CD4-positive, alpha-beta T cell (primary cell): ENCODE data around the gene RPTOR. TPM values are rescaled to one million over a fixed set of nuclear protein-coding genes. Genes with fewer than 3 reads are reported as not detected.

Experiments used
- ATAC-seq: fragments of 200-7000 bp; cut with Tn5 transposase; one replicate; pipeline ENCODE4 v1.10.0; 2022; ENCODE audit warnings: mild to moderate bottlenecking; ENCODE audit not compliant: poor library complexity
- CTCF ChIA-PET: fragments of 350-600 bp; sonication (Branson Sonifier 250); formaldehyde crosslinking; loops from one replicate; lab custom pipeline; 2021; ENCODE audit warnings: antibody characterized with exemption, inconsistent platforms; lab: Charles Lee
- POLR2A ChIA-PET: fragments of 350-600 bp; sonication (Branson Sonifier 250); formaldehyde crosslinking; loops from one replicate; lab custom pipeline; 2021; ENCODE audit warnings: antibody characterized with exemption, inconsistent platforms; lab: Charles Lee
- DNase-seq, 14 experiments: peaks; one replicate each; pipeline ENCODE4 v3.0.0-alpha.2; 2013 to 2020; ENCODE audit warnings: mixed read lengths in 2 of 14
- H3K27ac ChIP-seq, 2 donors: one replicate each; pipeline versions ENCODE4 v1.5.1 to v1.7.0; 2013; ENCODE audit warnings: low read length in 2 of 2, low read depth in 1 of 2, mild to moderate bottlenecking in 1 of 2
- H3K27me3 ChIP-seq, 2 experiments: 1 replicate in 1 of 2; 2 replicates in 1 of 2; pipeline versions ENCODE4 v1.6.1 to v1.7.0; 2013; ENCODE audit warnings: low read length in 2 of 2, control low read depth in 1 of 2, mild to moderate bottlenecking in 1 of 2, moderate library complexity in 1 of 2; ENCODE audit not compliant: insufficient read depth in 2 of 2, control insufficient read depth in 1 of 2
- H3K36me3 ChIP-seq: one replicate; pipeline ENCODE4 v1.6.1; 2013; ENCODE audit warnings: low read length, control low read depth; ENCODE audit not compliant: insufficient read depth
- H3K4me1 ChIP-seq: one replicate; pipeline ENCODE4 v1.6.1; 2013; ENCODE audit warnings: low read length, control low read depth; ENCODE audit not compliant: insufficient read depth
- H3K4me3 ChIP-seq: one replicate; pipeline ENCODE4 v1.5.1; 2013; ENCODE audit warnings: mild to moderate bottlenecking, low read length, moderate library complexity
- H3K9me3 ChIP-seq, 2 experiments: 1 replicate in 1 of 2; 2 replicates in 1 of 2; pipeline versions ENCODE4 v1.6.1 to v1.7.0; 2013; ENCODE audit warnings: low read length in 2 of 2, mild to moderate bottlenecking in 2 of 2, control low read depth in 1 of 2, moderate library complexity in 1 of 2; ENCODE audit not compliant: control insufficient read depth in 1 of 2, insufficient read depth in 1 of 2
- H3K27ac Mint-ChIP-seq: one replicate; pipeline ENCODE4 v1.8.0; 2020; ENCODE audit warnings: mixed read lengths
- H3K27me3 Mint-ChIP-seq: one replicate; pipeline ENCODE4 v1.8.0; 2021; ENCODE audit warnings: mixed read lengths
- H3K36me3 Mint-ChIP-seq: one replicate; pipeline ENCODE4 v1.8.0; 2021; ENCODE audit warnings: low read depth, mixed read lengths
- H3K4me1 Mint-ChIP-seq: one replicate; pipeline ENCODE4 v1.8.0; 2021; ENCODE audit warnings: low read depth, mixed read lengths
- H3K4me3 Mint-ChIP-seq: one replicate; pipeline ENCODE4 v1.8.0; 2020; ENCODE audit warnings: mild to moderate bottlenecking, mixed read lengths
- H3K9me3 Mint-ChIP-seq: one replicate; pipeline ENCODE4 v1.8.0; 2020; ENCODE audit warnings: mixed read lengths
- intact Hi-C, 2 experiments: fragments of 100-400 bp; cut with DNase I in 1 of 2; cut with micrococcal nuclease in 1 of 2; formaldehyde crosslinking; loops; one replicate each; pipeline versions ENCODE4 v1.15.1 to v1.9.0; 2023 to 2025; cut with DNase I, micrococcal nuclease
- total RNA-seq, 174 experiments: library from RNA in 2 of 174; stranded (reverse) in 2 of 174; gene quantifications; one replicate each; pipeline ENCODE4 v1.2.3 and lab custom pipeline; 2021 to 2026
- TF ChIP-seq, protein P1 (sequence below): fragments of 200-600 bp; IDR thresholded peaks from one replicate; pipeline ENCODE4 v1.8.0; 2022; ENCODE audit warnings: antibody characterized with exemption, mild to moderate bottlenecking

Gene RPTOR
- total RNA-seq, 2 experiments from 2014 or later = 45.0 to 47.1 TPM

DNA sequence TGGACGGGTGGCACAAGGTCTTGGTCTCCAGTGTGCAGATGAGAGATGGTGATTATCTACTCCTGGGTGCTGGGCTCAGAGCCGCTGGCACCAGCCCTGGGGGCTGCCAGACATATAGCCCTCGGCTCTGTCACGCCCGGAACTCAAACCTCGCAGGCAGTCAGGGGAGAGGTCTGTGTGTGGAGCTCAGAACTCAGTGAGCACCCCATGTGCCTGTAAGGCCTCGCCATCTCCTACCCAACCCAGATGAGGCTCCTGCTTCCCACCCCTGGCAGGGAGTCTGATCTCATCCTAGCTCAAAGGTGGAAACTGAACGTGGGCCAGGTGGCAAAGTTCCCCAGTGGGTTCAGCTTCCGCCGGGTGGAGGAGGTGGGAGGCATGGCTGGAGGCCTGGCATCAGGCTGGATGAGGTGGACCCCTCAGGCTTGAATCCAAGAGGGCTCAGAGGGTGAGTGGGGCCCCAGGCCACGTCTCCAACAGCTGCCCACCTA lies 45.7 kb upstream of the RPTOR start:
- CTCF ChIA-PET = no interaction called here
- H3K27ac ChIP-seq = no peak overlapping the region

DNA sequence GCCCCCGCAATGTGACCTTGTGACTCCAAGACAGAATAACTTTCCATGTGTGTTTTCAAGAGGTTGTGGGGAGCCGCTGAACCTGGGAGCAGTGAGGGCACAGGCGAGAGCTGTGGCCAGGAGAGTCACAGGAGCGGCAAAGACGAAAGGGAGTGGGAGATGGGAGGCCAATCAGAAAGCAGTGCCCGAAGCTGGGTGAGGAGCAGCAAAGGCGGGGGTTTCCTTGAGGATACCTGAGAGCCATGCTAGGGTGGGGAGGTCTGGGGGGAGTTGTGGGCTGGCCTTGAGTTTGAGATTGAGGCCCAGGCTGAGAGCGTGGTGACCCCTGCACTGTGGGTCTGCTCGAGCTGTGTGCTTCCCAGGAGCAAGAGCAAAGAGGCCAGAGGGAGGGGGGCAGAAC lies 45.1 kb upstream of the RPTOR start:
- intact Hi-C loops = no loop called here
- Histone ChIP-seq H3K4me1 (peaks cover 9% of the 10 kb centered on the region), H3K27me3 (peaks cover 0 to 18% of the 10 kb centered on the region in 2 experiments), H3K4me3 (no peak overlapping the region), H3K36me3 (no peaks in the 10 kb centered on the region), H3K27ac (no peak overlapping the region), H3K9me3 (no peaks in the 10 kb centered on the region)
- ChIA-PET POLR2A (no interaction called here), CTCF (no interaction called here)
- Mint-ChIP-seq H3K4me1 (peaks cover 10% of the 10 kb centered on the region), H3K27me3 (peaks cover 23% of the 10 kb centered on the region), H3K36me3 (no peaks in the 10 kb centered on the region), H3K27ac (no peak overlapping the region), H3K9me3 (no peaks in the 10 kb centered on the region), H3K4me3 (no peak overlapping the region)
- TF ChIP-seq, protein P1, sequence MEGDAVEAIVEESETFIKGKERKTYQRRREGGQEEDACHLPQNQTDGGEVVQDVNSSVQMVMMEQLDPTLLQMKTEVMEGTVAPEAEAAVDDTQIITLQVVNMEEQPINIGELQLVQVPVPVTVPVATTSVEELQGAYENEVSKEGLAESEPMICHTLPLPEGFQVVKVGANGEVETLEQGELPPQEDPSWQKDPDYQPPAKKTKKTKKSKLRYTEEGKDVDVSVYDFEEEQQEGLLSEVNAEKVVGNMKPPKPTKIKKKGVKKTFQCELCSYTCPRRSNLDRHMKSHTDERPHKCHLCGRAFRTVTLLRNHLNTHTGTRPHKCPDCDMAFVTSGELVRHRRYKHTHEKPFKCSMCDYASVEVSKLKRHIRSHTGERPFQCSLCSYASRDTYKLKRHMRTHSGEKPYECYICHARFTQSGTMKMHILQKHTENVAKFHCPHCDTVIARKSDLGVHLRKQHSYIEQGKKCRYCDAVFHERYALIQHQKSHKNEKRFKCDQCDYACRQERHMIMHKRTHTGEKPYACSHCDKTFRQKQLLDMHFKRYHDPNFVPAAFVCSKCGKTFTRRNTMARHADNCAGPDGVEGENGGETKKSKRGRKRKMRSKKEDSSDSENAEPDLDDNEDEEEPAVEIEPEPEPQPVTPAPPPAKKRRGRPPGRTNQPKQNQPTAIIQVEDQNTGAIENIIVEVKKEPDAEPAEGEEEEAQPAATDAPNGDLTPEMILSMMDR = no peak
- no peak for ATAC-seq
- DNase-seq = no peak

More for the DNA sequence above, 45.7 kb upstream of the RPTOR start:
- TF ChIP-seq, protein P1 = no peak
- H3K4me3 Mint-ChIP-seq = no peak overlapping the region
- POLR2A ChIA-PET = no interaction called here
- H3K27me3 ChIP-seq = peaks cover 0 to 16% of the 10 kb centered on the region in 2 experiments
- no peak for DNase-seq
- intact Hi-C loops = no loop called here
- no peaks in the 10 kb centered on the region for H3K36me3 Mint-ChIP-seq
- no peaks in the 10 kb centered on the region for H3K36me3 ChIP-seq
- peaks cover 10% of the 10 kb centered on the region for H3K4me1 Mint-ChIP-seq
- no peaks in the 10 kb centered on the region for H3K9me3 Mint-ChIP-seq
- H3K27ac Mint-ChIP-seq = no peak overlapping the region
- no peaks in the 10 kb centered on the region for H3K9me3 ChIP-seq
- ATAC-seq = no peak
- H3K4me3 ChIP-seq = no peak overlapping the region
- peaks cover 23% of the 10 kb centered on the region for H3K27me3 Mint-ChIP-seq
- H3K4me1 ChIP-seq = peaks cover 9% of the 10 kb centered on the region

DNA sequence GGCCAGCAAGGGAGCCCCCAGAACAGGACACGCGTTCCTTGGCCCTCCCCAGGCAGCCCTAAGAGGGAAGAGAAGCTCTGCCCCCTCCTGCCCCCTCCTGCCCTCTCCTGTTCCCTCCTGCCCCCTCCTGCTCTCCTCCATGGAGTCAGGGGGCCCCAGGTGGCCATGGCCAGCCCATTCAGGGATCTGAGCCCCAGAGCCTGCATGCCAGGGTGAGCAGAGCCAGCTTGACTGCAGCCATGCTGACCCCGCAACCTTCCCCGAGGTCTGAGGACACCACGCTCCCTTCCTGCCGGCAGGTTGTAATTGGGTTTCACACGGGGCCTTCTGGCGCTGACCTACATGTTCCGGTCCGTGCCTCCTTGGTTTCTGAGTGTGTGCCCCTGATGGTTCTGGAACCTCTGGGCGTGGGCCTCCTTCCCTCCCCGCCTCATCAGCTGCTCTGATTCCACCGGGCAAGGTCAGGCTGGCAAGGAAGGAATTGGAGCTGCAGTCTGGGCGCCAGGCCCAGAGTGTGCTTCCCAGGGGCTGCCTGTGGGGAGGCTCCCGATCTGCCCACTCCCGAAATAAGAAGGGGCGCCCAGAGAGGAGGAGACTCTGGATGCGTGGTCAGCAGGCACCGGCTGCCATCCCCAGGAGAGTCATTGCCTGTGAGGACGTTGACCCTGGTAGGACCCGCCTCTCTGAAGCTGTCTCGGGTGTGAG lies 44.5 kb upstream of the RPTOR start:
- POLR2A ChIA-PET = no interaction called here
- no peak overlapping the region for H3K27ac ChIP-seq
- no peaks in the 10 kb centered on the region for H3K36me3 ChIP-seq
- H3K9me3 Mint-ChIP-seq = no peaks in the 10 kb centered on the region
- H3K9me3 ChIP-seq = no peaks in the 10 kb centered on the region
- no peak overlapping the region for H3K4me3 Mint-ChIP-seq
- H3K4me1 ChIP-seq = peaks cover 9% of the 10 kb centered on the region
- peaks cover 10% of the 10 kb centered on the region for H3K4me1 Mint-ChIP-seq
- no peak overlapping the region for H3K27ac Mint-ChIP-seq
- DNase-seq (no peak), ATAC-seq (no peak)
- intact Hi-C loops = no loop called here
- no peak overlapping the region for H3K4me3 ChIP-seq
- TF ChIP-seq, protein P1 = no peak
- H3K27me3 Mint-ChIP-seq = peaks cover 23% of the 10 kb centered on the region
- CTCF ChIA-PET = no interaction called here
- peaks cover 1 to 18% of the 10 kb centered on the region in 2 experiments for H3K27me3 ChIP-seq
- no peaks in the 10 kb centered on the region for H3K36me3 Mint-ChIP-seq
